ENCODE measurements around the gene OR1J4. TPM values are rescaled to one million over a fixed set of nuclear protein-coding genes. Genes with fewer than 3 reads are reported as not detected.
"Not testable (repeated sequence)": the region's sequence is repeated elsewhere in the genome, so short reads cannot be mapped to it uniquely, and the experiment has no call there.

The OR1J4 gene, protein sequence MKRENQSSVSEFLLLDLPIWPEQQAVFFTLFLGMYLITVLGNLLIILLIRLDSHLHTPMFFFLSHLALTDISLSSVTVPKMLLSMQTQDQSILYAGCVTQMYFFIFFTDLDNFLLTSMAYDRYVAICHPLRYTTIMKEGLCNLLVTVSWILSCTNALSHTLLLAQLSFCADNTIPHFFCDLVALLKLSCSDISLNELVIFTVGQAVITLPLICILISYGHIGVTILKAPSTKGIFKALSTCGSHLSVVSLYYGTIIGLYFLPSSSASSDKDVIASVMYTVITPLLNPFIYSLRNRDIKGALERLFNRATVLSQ
- not detected for total RNA-seq

- no peak for DNase-seq (ENCODE audit: low spot score)
- no peak for ATAC-seq
Measured at GRCh38 chr9:122518841-122519240, at the start of gene OR1J4. Gene OR1J4, plus strand, starts transcription at chr9:122519141. Its CDS starts 0 bp downstream, at chr9:122519141.

DNA sequence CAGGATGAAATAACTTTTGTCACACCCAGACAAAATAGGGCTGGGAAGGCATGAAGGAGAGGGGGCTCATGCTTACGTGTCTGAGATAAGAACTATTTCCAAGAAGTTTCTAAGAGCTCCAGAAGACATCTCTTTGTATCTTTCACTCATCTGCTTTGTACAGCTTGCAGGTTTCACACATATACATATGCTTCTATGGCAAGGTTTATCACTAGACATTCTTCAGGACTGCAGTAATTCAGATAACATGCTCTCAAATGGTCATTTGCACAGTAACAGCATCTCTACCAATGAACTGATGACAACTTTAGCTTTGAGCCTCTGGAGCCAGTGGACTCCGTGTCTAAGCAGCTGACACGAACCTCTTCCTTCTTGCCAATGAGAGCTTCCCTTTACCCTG, 44.4 kb upstream of the OR1J4 start:
- no peak for ATAC-seq

DNA sequence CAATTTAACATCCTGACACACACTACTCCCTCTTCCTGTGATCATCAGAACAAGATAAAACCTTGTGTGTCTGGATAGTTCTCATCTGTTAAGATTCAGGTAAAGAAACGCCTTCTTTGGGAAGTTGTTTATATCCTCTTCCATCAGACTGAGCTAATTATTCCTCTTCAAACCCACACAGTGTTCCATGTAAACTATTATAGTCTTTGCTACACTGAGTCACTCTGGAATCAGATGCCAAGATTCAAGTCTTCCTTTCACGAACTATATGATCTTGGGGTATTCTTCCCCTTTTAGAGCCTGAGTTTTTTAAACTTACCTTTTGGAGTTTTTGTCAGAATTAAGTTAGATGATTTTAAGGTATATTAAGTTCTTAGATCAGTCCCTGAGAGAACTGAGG, 43.2 kb upstream of the OR1J4 start:
- no peak for ATAC-seq
- DNase-seq (ENCODE audit: low spot score) = no peak

More for the DNA sequence above, 44.4 kb upstream of the OR1J4 start:
- no peak for DNase-seq (ENCODE audit: low spot score)

GRCh38 chr9:122477346-122477745, 41.6 kb upstream of the OR1J4 start:
- DNase-seq (ENCODE audit: low spot score) (no peak), ATAC-seq (no peak)

DNA sequence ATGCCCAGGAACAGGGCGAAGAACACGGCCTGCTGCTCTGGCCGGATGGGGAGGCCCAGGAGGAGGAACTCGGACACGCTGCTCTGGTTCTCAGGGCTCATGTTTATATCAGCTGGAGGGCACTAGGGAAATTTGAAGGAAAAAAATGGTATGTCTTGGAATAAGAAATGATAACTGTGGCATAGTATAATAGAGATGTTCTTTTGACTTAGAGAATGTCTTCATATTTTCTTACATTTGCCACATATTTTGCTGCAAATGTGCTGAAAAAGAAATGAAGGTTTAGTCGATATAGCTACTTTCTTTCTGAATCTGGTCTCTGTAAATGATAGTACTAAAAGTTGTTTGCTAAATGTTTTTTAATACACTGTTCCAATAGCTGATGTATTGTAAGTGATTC, 41.1 kb upstream of the OR1J4 start, which contains the start of gene OR1J1:
Gene OR1J1, minus strand, starts transcription at position 101 of the 400 bp plus-strand sequence. Its CDS starts 0 bp downstream, at position 101.
- no peak for DNase-seq (ENCODE audit: low spot score)
- ATAC-seq = no peak

- ATAC-seq = no peak
- DNase-seq (ENCODE audit: low spot score) = no peak
Measured at GRCh38 chr9:122479062-122479461, 39.9 kb upstream of the OR1J4 start.

- ATAC-seq (peak; percentile 93), DNase-seq (ENCODE audit: low spot score) (no peak)
Measured at GRCh38 chr9:122498883-122499288, 20.1 kb upstream of the OR1J4 start.

DNA sequence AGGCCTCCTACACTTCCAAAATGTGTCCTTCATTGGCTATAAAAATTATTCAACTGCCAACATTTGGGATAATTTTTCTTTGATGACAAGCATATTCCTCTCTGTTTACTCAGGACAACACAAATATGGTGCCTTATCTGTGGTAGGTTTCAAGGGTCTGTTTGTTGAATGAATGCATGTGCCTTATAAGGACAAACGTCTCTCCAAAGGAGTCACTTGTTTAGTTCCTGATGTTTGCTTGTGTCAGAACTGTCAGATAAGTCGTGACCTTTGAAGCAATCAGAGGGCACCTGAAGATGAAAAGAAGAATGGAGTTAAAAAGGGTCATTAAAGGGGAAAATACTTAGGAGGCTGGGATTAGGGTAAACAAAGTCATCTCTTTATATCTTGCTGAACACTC, 12.0 kb upstream of the OR1J4 start:
- no peak for DNase-seq (ENCODE audit: low spot score)
- no peak for ATAC-seq

- ATAC-seq (no peak), DNase-seq (ENCODE audit: low spot score) (no peak)
Measured at GRCh38 chr9:122510502-122510901, 8.4 kb upstream of the OR1J4 start, which contains the start of gene OR1J2. Gene OR1J2, plus strand, starts transcription at chr9:122510802. Its CDS starts 0 bp downstream, at chr9:122510802.

DNA sequence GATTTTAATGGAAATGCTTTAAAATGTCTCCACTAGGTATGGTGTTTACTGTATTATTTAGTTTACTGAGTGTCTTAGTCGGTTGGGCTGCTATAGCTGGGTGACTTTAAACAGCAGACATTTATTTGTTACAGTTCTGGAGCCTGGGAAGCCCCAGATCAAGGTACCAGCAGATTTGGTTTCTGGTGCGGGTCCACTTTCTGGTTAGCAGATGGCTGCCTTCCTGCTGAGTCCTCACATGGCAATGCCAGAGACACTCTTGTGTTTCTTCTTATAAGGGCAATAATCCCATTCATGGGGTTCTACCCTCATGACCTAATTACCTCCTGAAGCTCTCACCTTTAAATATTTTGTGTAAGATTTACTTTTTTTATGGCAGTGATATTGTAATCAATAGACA, 715 bp upstream of the OR1J4 start:
- DNase-seq (ENCODE audit: low spot score) = no peak
- no peak for ATAC-seq

DNA sequence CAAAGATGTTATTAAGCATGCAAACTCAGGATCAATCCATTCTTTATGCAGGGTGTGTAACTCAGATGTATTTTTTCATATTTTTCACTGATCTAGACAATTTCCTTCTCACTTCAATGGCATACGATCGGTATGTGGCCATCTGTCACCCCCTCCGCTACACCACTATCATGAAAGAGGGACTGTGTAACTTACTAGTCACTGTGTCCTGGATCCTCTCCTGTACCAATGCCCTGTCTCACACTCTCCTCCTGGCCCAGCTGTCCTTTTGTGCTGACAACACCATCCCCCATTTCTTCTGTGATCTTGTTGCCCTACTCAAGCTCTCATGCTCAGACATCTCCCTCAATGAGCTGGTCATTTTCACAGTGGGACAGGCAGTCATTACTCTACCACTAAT, 435 bp downstream of the OR1J4 start:
- ATAC-seq (no peak), DNase-seq (ENCODE audit: low spot score) (no peak)

DNA sequence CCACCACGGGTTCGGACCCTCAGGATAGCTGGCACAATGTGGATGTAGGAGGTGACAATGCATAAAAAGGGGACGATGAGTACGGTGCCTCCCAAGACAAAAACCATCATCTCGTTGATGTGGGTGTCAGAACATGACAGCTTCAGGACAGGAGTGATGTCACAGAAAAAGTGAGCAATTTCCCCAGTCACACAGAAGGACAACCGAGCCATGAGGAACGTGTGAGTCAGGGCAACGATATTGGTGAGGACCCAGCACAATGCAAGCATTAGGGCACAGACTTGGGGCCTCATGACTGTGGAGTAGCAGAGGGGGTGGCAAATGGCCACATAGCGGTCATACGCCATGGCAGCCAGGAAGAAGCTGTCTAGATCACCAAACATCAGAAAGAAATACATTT, 7.7 kb downstream of the OR1J4 start:
- no peak for ATAC-seq

GRCh38 chr9:122527193-122527592, 8.3 kb downstream of the OR1J4 start, which contains the start of gene OR1N1:
Gene OR1N1, minus strand, starts transcription at chr9:122527293. Its CDS starts 0 bp downstream, at chr9:122527293.
- no peak for DNase-seq (ENCODE audit: low spot score)
- ATAC-seq = no peak

More for the DNA sequence above, 7.7 kb downstream of the OR1J4 start:
- no peak for DNase-seq (ENCODE audit: low spot score)

DNA sequence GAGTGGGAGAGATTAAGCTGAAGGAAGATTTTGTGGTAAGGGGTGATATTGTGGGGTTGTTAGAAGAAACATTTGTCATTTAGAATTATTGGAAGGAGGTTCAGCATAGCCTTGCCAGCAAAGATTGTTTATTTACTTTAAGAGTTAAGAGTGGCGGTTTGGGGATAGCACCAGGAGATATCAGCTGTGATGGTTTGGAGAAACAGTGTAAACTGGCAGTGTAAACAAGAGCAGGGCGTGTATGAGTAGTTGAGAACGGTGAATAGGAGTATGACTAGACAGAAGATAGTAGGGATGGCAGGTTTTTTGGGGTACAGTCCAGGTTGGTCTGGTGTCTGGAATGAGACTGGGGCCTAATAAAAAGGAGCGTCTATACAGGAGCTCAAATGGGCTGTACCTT, 12.2 kb downstream of the OR1J4 start:
- ATAC-seq; DNase-seq (ENCODE audit: low spot score): not testable (repeated sequence)

GRCh38 chr9:122536134-122536533, 17.2 kb downstream of the OR1J4 start:
- DNase-seq (ENCODE audit: low spot score) (no peak), ATAC-seq (no peak)

GRCh38 chr9:122537066-122537465, 18.1 kb downstream of the OR1J4 start:
- not testable (repeated sequence) for ATAC-seq; DNase-seq (ENCODE audit: low spot score)

DNA sequence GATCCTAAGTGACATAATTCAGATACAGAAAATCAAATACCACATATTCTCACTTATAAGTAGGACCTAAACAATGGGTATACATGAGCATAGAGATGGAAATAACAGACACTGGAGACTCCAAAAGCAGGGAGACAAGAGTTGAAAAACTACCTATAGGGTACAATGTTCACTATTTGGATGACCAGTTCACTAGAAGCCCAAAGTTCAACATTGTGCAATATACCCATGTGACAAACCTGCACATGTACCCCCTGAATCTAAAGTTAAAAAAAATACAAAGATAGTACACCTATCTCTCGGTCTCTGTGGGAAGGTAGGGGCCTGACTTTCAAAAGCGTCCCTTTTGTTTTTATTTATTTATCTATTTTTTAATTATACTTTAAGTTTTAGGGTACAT, 19.8 kb downstream of the OR1J4 start:
- no peak for ATAC-seq
- DNase-seq (ENCODE audit: low spot score) = no peak

DNA sequence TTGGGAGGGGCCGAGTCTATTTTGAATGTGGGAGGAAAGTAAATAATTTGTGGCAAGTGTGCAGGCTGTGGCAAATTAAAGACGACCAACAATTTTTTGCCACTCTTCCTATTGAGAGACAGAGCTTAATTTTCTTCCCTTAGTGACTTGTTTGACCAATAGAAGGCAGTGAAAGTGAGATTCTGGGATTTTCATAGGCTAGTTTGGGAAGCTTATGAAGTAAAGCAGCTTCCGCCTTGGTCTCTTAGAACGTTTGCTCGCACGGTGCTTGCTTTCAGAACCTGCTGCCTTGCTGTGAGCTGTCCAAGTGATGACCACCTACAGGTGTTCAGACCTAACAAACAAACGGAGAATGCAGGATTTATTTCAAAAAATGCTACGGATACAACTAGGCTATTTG, 27.3 kb downstream of the OR1J4 start:
- DNase-seq (ENCODE audit: low spot score) = no peak
- no peak for ATAC-seq

DNA sequence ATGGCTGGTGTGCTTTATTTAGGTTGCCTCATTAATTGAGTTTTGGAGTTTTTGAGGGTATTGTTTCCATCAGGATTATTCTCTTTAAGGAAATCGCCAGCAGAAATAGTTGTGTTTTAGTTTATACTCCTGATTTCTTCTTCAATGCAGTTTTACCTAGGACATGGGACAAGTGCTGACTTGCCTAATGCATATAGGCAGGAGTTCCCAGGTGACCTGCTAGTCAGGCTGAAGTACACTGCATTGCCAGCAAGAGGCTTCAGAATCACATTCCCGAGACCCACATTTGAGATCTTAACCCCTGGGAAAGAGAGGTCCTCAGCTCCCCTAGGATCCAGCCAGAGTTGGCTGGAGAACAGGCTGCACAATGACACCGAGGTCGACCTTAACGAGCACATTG, 32.4 kb downstream of the OR1J4 start:
- DNase-seq (ENCODE audit: low spot score) (no peak), ATAC-seq (no peak)

GRCh38 chr9:122552812-122553211, 33.9 kb downstream of the OR1J4 start, which contains the start of gene OR1N2:
Gene OR1N2, plus strand, starts transcription at chr9:122553112. Its CDS starts 100 bp downstream, at chr9:122553212.
- ATAC-seq = no peak
- no peak for DNase-seq (ENCODE audit: low spot score)

DNA sequence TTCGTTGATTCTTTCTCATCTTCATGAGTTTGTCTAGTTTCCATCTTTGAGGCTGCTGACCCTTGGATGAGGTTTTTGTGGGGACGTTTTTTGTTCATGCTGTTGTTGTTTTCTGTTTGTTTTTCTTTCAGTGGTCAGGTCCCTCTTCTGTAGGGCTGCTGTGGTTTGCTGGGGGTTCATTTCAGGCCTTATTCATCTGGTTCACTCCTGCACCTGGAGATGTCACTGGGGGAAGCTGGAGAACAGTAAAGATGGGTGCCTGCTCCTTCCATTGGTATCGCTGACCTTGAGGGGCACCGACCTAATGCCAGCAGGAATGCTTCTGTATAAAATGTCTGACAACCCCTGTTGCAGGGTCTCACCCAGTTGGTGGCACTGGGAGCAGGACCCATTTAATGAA, 42.5 kb downstream of the OR1J4 start:
- DNase-seq (ENCODE audit: low spot score) (no peak), ATAC-seq (no peak)

DNA sequence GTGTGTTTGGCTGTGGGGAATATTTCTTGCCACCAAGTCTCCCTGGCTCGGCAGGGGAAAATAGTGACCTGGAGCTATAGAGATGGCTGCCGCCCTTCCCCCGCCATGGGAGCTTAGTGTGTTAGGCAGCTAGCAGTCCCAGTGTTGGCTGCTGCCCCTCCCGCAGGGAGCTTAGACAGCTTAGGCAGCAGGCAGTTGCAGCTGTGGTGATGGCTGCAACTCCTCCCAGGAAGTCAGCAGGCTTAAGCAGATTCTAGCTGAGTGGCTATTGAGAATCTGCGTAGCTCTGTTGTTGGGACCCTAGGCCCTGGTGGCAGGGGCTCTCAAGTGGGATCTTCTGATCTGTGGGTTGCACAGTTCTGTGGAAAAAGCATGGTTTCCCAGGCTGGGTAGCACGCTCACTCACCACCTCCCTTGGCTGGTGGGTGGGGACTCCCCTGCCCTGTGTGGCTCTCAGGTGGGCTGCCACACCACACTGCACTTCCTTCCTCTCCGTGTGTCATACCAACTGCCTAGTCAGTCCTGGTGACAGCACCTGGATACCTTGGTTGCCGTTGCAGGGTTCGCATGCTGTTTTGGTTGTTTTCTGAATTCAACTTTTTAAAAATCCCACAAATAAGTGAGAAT, 43.3 kb downstream of the OR1J4 start:
- ATAC-seq = no peak
- DNase-seq (ENCODE audit: low spot score) = no peak
